MM.1S (cell line): ENCODE data around the gene CCDC74B.
"Not testable (repeated sequence)": the region's sequence is repeated elsewhere in the genome, so short reads cannot be mapped to it uniquely, and the experiment has no call there.

Source experiments
- DNase-seq: peaks from one replicate; pipeline ENCODE4 v3.0.0-alpha.2; 2015
- H2AFZ ChIP-seq: fragments of 300-600 bp; sonication (generic); 2 replicates; pipeline ENCODE4 v1.6.0; 2016; ENCODE audit warnings: antibody characterized with exemption, low read length
- H3F3A ChIP-seq: fragments of 300-600 bp; sonication (generic); 2 replicates; pipeline ENCODE4 v1.6.1; 2016; ENCODE audit warnings: mild to moderate bottlenecking, antibody characterized with exemption, low read length, moderate library complexity, mixed read lengths; ENCODE audit not compliant: insufficient read depth
- H3K27ac ChIP-seq: fragments of 300-600 bp; sonication (generic); 2 replicates; pipeline ENCODE4 v1.5.1; 2016; ENCODE audit warnings: mild to moderate bottlenecking, low read length
- H3K27me3 ChIP-seq: fragments of 300-600 bp; sonication (generic); replicated peaks from 2 replicates; pipeline ENCODE4 v1.6.0; 2016; ENCODE audit warnings: low read length; ENCODE audit not compliant: insufficient read depth
- H3K36me3 ChIP-seq: fragments of 300-600 bp; sonication (generic); replicated peaks from 2 replicates; pipeline ENCODE4 v1.6.1; 2016; ENCODE audit warnings: mild to moderate bottlenecking, low read length, mixed read lengths; ENCODE audit not compliant: insufficient read depth
- H3K4me1 ChIP-seq: fragments of 300-600 bp; sonication (generic); 2 replicates; pipeline ENCODE4 v1.6.1; 2016; ENCODE audit warnings: low read length, mixed read lengths
- H3K4me2 ChIP-seq: fragments of 300-600 bp; sonication (generic); 2 replicates; pipeline ENCODE4 v1.6.0; 2016; ENCODE audit warnings: low read depth, low read length
- H3K4me3 ChIP-seq: fragments of 300-600 bp; sonication (generic); 2 replicates; pipeline ENCODE4 v1.5.1; 2016; ENCODE audit warnings: low read length, mixed read lengths
- H3K79me2 ChIP-seq: fragments of 300-600 bp; sonication (generic); 2 replicates; pipeline ENCODE4 v1.6.1; 2016; ENCODE audit warnings: mixed run types, low read length, mixed read lengths
- H3K9ac ChIP-seq: fragments of 300-600 bp; sonication (generic); 2 replicates; pipeline ENCODE4 v1.6.1; 2016; ENCODE audit warnings: low read length, mixed read lengths
- H3K9me2 ChIP-seq: fragments of 300-600 bp; sonication (generic); replicated peaks from 2 replicates; pipeline ENCODE4 v1.6.1; 2016; ENCODE audit warnings: mild to moderate bottlenecking, low read length, mixed read lengths; ENCODE audit not compliant: insufficient read depth
- H3K9me3 ChIP-seq: fragments of 300-600 bp; sonication (generic); replicated peaks from 2 replicates; pipeline ENCODE4 v1.6.1; 2016; ENCODE audit warnings: mild to moderate bottlenecking, low read length, mixed read lengths; ENCODE audit not compliant: insufficient read depth
- H4K20me1 ChIP-seq: fragments of 300-600 bp; sonication (generic); 2 replicates; pipeline ENCODE4 v1.6.1; 2016; ENCODE audit warnings: mild to moderate bottlenecking, low read length, moderate library complexity, mixed read lengths; ENCODE audit not compliant: insufficient read depth
- EZH2 ChIP-seq: fragments of 300-600 bp; sonication (generic); optimal IDR thresholded peaks from 2 replicates; pipeline ENCODE3; 2017; ENCODE audit warnings: low read depth, mild to moderate bottlenecking, antibody characterized with exemption, low read length, mixed read lengths
- EZH2phosphoT487 ChIP-seq: fragments of 300-600 bp; sonication (generic); IDR thresholded peaks from 2 replicates; pipeline ENCODE4 v1.6.1; 2018; ENCODE audit warnings: antibody characterized with exemption, low read length
- TF ChIP-seq, protein P1 (sequence below): fragments of 300-600 bp; sonication (generic); IDR thresholded peaks from 2 replicates; pipeline ENCODE4 v1.5.1; 2016; ENCODE audit warnings: antibody characterized with exemption, low read length, mixed read lengths

The CCDC74B gene

GRCh38 chr2:130185436-130185835 lies 40.5 kb upstream of the CCDC74B start:
- Histone ChIP-seq H3F3A (no peaks in the 10 kb centered on the region), H3K79me2 (peaks cover 37% of the 10 kb centered on the region), H3K4me1 (no peaks in the 10 kb centered on the region), H2AFZ (no peak overlapping the region), H3K9ac (no peak overlapping the region), H3K36me3 (no peaks in the 10 kb centered on the region), H3K9me3 (no peaks in the 10 kb centered on the region), H3K27me3 (no peaks in the 10 kb centered on the region), H3K4me2 (no peak overlapping the region), H4K20me1 (no peaks in the 10 kb centered on the region), H3K27ac (no peak overlapping the region), H3K4me3 (no peak overlapping the region), H3K9me2 (no peaks in the 10 kb centered on the region)
- TF ChIP-seq, protein P1, sequence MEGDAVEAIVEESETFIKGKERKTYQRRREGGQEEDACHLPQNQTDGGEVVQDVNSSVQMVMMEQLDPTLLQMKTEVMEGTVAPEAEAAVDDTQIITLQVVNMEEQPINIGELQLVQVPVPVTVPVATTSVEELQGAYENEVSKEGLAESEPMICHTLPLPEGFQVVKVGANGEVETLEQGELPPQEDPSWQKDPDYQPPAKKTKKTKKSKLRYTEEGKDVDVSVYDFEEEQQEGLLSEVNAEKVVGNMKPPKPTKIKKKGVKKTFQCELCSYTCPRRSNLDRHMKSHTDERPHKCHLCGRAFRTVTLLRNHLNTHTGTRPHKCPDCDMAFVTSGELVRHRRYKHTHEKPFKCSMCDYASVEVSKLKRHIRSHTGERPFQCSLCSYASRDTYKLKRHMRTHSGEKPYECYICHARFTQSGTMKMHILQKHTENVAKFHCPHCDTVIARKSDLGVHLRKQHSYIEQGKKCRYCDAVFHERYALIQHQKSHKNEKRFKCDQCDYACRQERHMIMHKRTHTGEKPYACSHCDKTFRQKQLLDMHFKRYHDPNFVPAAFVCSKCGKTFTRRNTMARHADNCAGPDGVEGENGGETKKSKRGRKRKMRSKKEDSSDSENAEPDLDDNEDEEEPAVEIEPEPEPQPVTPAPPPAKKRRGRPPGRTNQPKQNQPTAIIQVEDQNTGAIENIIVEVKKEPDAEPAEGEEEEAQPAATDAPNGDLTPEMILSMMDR: no peak
- TF ChIP-seq EZH2: no peak
- TF ChIP-seq EZH2phosphoT487: no peak
- DNase-seq: no peak

DNA sequence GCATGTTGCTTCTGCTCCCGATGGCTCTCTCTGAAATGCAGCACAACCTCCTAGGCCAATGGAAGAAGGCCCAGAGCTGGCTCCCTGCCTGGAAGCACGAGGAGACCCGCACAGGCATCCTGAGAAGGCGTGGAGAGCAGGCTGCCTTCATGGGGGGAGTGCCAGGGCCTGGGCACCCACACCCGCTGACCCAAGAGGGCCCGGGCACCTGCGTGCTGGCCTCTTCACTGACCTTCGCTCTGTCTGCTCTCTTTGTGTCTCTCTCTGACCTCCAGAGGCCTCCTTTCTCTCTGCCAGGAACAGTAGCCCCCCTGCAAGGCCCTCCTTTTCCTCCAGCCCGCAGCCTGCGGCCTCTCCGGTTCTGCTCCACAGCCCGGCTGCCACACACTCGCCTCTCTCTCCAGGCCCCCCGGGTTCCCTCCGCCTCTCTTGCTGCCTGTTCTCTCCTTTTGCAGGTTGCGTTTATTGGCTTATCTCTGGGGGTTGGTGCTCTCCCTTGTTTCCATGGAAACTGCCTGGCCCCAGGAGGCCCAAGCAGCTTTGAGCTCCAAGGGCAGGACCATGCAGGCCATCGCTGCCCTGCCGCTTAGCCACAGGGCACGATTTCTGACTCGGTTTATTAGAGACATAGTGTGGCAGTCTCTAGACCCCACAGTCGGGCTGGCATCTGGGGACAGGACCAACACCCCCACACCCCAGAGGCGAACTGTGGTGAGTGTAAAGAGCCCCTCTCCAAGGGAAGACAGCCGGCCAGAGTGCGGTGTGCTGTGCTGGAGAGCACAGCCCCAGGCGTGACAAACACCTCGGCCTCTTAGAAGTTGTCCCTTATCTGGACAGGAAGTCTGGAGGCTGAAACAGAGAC lies 38.8 kb upstream of the CCDC74B start:
- Histone ChIP-seq H3K36me3 (no peaks in the 10 kb centered on the region), H3K79me2 (peaks cover 54% of the 10 kb centered on the region), H2AFZ (no peak overlapping the region), H3K27ac (no peak overlapping the region), H3K9ac (peak overlapping the region; percentile 86; the same call in 1 of the 2 replicates), H4K20me1 (no peaks in the 10 kb centered on the region), H3K9me3 (no peaks in the 10 kb centered on the region), H3K27me3 (no peaks in the 10 kb centered on the region), H3K9me2 (no peaks in the 10 kb centered on the region), H3K4me1 (no peaks in the 10 kb centered on the region), H3K4me2 (peak overlapping the region; percentile 86; the same call in 1 of the 2 replicates), H3K4me3 (peak overlapping the region; percentile 74), H3F3A (no peaks in the 10 kb centered on the region)
- DNase-seq: no peak
- TF ChIP-seq, protein P1: no peak
- TF ChIP-seq EZH2 (no peak), EZH2phosphoT487 (no peak)

- not testable (repeated sequence) for H3K27ac ChIP-seq, H3K27me3 ChIP-seq, H3K4me1 ChIP-seq, H3K9me2 ChIP-seq, DNase-seq, H4K20me1 ChIP-seq, H3F3A ChIP-seq, H3K36me3 ChIP-seq, H3K9me3 ChIP-seq
- Histone ChIP-seq H3K79me2 (peaks cover 62% of the 10 kb centered on the region), H3K9ac (peak overlapping the region; percentile 86), H3K4me2 (peak overlapping the region; percentile 86; the same call in 1 of the 2 replicates), H2AFZ (peak overlapping the region; percentile 63; the same call in 1 of the 2 replicates), H3K4me3 (peak overlapping the region; percentile 74)
Observed at GRCh38 chr2:130182826-130183511, 38.1 kb upstream of the CCDC74B start.
